HepG2 (cell line): Measurements from ENCODE around the gene SEMA3B. TPM values are rescaled to one million over a fixed set of nuclear protein-coding genes. Genes with fewer than 3 reads are reported as not detected.

ENCODE experiments used
- MXD4 ChIP-seq: IDR thresholded peaks from 2 replicates; pipeline ENCODE4 v1.6.1; 2016; ENCODE audit warnings: mild to moderate bottlenecking, missing biosample characterization, missing genetic modification reagents
- NFIB ChIP-seq: sonication (generic); formaldehyde crosslinking; IDR thresholded peaks from 2 replicates; pipeline ENCODE4 v1.9.0; 2021; ENCODE audit warnings: missing genetic modification reagents, mild to moderate bottlenecking, borderline replicate concordance
- PTBP1 ChIP-seq: fragments of 200-400 bp; formaldehyde crosslinking; IDR thresholded peaks from 2 replicates; pipeline ENCODE4 v1.6.1; 2018; ENCODE audit warnings: low read length, low read depth; ENCODE audit not compliant: poor library complexity, severe bottlenecking
- RERE ChIP-seq: IDR thresholded peaks from 2 replicates; pipeline ENCODE4 v1.6.1; 2016; ENCODE audit warnings: low read depth, missing genetic modification reagents, missing compliant biosample characterization
- ZNF30 ChIP-seq: sonication (generic); formaldehyde crosslinking; IDR thresholded peaks from 2 replicates; pipeline ENCODE4 v1.5.0; 2020; ENCODE audit warnings: mild to moderate bottlenecking, missing genetic modification reagents
- ZNF552 ChIP-seq: sonication (generic); formaldehyde crosslinking; IDR thresholded peaks from 2 replicates; pipeline ENCODE4 v1.9.0; 2022; ENCODE audit warnings: missing genetic modification reagents, mild to moderate bottlenecking, borderline replicate concordance
- polyA plus RNA-seq, 8 experiments: library from polyadenylated mRNA; depleted of rRNA in 3 of 8; stranded (reverse) in 7 of 8; unstranded in 1 of 8; fragments of >200 nt; fragmentation: Illumina TruSeq in 4 of 8; extraction: Trizol in 4 of 8; gene quantifications; 2 replicates each; pipeline versions ENCODE4 v1.2.1 to v1.2.3, GENCODE V29; 2011 to 2016; ENCODE audit warnings: low read depth in 4 of 8, missing spikeins in 1 of 8, mixed read lengths in 1 of 8; ENCODE audit not compliant: insufficient read depth in 1 of 8
- total RNA-seq, 5 experiments: library from RNA; depleted of rRNA; stranded (reverse); fragments of >200 nt; fragmentation: Illumina TruSeq; extraction: Trizol; gene quantifications; 2 replicates each; pipeline ENCODE4 v1.2.3, GENCODE V29; 2016; ENCODE audit warnings: low read depth in 1 of 5
- TF ChIP-seq, protein P1 (sequence below): sonication (generic); formaldehyde crosslinking; IDR thresholded peaks from 2 replicates; pipeline ENCODE4 v1.4.0; 2020; ENCODE audit warnings: missing genetic modification reagents, mild to moderate bottlenecking, borderline replicate concordance
- TF ChIP-seq, protein P2 (sequence below): sonication (generic); formaldehyde crosslinking; IDR thresholded peaks from 2 replicates; pipeline ENCODE4 v1.8.1; 2023; ENCODE audit warnings: mild to moderate bottlenecking, missing genetic modification reagents, borderline replicate concordance
- TF ChIP-seq, protein P3 (sequence below): sonication (generic); formaldehyde crosslinking; IDR thresholded peaks from 2 replicates; pipeline ENCODE4; 2020; ENCODE audit warnings: missing genetic modification reagents, mild to moderate bottlenecking, borderline replicate concordance

SEMA3B gene
- total and polyA plus RNA-seq, 2 of the 13 experiments (the other 11 are each of a cell fraction or from before 2014, with no cell fraction given): 93.2 to 158 TPM

DNA sequence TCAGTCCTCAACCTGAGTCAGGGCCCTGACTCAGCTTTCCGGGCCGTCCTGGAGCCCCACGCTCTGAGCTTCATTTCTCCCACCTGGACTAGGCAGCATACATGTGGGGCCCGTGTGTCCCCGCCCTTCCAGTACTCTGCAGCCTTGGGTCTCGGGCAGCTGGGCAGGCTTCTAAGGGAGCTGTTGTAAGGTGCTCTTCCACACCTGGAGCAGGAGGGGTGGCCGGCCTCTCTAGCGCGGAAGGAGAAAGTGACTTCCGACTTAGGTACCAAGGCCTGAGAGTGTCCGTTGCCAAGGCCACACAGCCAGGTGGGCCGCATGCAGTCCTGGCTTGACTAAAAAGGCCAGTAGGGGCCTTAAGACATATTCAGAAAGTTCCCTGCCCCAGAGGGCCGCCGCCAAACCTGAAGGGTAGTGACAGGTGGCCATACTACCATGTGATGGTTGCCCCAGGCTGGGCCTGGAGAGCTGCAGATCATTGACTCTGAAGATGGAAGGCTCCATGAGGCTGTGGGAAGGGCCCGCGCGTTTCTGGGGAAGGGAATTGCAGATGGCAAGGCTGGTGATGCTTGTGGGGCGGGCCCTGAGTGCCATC, 9.4 kb upstream of the SEMA3B start (continued):
- TF ChIP-seq, protein P1, sequence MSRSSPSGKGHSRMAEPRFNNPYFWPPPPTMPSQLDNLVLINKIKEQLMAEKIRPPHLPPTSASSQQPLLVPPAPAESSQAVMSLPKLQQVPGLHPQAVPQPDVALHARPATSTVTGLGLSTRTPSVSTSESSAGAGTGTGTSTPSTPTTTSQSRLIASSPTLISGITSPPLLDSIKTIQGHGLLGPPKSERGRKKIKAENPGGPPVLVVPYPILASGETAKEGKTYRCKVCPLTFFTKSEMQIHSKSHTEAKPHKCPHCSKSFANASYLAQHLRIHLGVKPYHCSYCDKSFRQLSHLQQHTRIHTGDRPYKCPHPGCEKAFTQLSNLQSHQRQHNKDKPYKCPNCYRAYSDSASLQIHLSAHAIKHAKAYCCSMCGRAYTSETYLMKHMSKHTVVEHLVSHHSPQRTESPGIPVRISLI (CRISPR knock-in tag): no peak
- TF ChIP-seq NFIB (CRISPR knock-in tag) (no peak), MXD4 (CRISPR knock-in tag) (no peak), RERE (no peak), PTBP1 (no peak), ZNF30 (CRISPR knock-in tag) (no peak), ZNF552 (0 out of 2 replicates have a peak, but pooled peaks have one; percentile 46)
- TF ChIP-seq, protein P2, sequence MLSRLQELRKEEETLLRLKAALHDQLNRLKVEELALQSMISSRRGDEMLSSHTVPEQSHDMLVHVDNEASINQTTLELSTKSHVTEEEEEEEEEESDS: 0 out of 2 replicates have a peak, but pooled peaks have one; percentile 9
- TF ChIP-seq, protein P3, sequence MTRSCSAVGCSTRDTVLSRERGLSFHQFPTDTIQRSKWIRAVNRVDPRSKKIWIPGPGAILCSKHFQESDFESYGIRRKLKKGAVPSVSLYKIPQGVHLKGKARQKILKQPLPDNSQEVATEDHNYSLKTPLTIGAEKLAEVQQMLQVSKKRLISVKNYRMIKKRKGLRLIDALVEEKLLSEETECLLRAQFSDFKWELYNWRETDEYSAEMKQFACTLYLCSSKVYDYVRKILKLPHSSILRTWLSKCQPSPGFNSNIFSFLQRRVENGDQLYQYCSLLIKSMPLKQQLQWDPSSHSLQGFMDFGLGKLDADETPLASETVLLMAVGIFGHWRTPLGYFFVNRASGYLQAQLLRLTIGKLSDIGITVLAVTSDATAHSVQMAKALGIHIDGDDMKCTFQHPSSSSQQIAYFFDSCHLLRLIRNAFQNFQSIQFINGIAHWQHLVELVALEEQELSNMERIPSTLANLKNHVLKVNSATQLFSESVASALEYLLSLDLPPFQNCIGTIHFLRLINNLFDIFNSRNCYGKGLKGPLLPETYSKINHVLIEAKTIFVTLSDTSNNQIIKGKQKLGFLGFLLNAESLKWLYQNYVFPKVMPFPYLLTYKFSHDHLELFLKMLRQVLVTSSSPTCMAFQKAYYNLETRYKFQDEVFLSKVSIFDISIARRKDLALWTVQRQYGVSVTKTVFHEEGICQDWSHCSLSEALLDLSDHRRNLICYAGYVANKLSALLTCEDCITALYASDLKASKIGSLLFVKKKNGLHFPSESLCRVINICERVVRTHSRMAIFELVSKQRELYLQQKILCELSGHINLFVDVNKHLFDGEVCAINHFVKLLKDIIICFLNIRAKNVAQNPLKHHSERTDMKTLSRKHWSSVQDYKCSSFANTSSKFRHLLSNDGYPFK (CRISPR knock-in tag): 0 out of 2 replicates have a peak, but pooled peaks have one; percentile 4
